B cell (primary cell): ENCODE data around the gene PRLR. TPM values are rescaled to one million over a fixed set of nuclear protein-coding genes. Genes with fewer than 3 reads are reported as not detected.
"Not testable (repeated sequence)": the region's sequence is repeated elsewhere in the genome, so short reads cannot be mapped to it uniquely, and the experiment has no call there.

ENCODE experiments used
- ATAC-seq: fragments of 200-7000 bp; cut with Tn5 transposase; one replicate; pipeline ENCODE4 v1.10.0; 2021; ENCODE audit warnings: low read depth, mild to moderate bottlenecking, moderate number of reproducible peaks, moderate library complexity
- CTCF ChIA-PET: fragments of 350-600 bp; sonication (Branson Sonifier 250); formaldehyde crosslinking; loops from one replicate; lab custom pipeline; 2021; ENCODE audit warnings: antibody characterized with exemption, inconsistent platforms; lab: Charles Lee
- POLR2A ChIA-PET: fragments of 350-600 bp; sonication (Branson Sonifier 250); formaldehyde crosslinking; loops from one replicate; lab custom pipeline; 2021; ENCODE audit warnings: antibody characterized with exemption; lab: Charles Lee
- DNase-seq: peaks from one replicate; pipeline ENCODE4 v3.0.0; 2013
- H2AFZ ChIP-seq: 2 replicates; pipeline ENCODE4 v1.6.1; 2012; ENCODE audit warnings: mild to moderate bottlenecking, low read depth, low read length; ENCODE audit not compliant: insufficient read depth, poor library complexity, severe bottlenecking
- H3K27ac ChIP-seq, 2 donors: 1 replicate in 1 of 2; 2 replicates in 1 of 2; pipeline ENCODE4 v1.5.1; 2012 to 2013; ENCODE audit warnings: low read length in 2 of 2, mild to moderate bottlenecking in 2 of 2, moderate library complexity in 1 of 2
- H3K27me3 ChIP-seq, 4 experiments: fragments of 200-600 bp in 1 of 4; sonication (generic) in 1 of 4; replicated peaks in 1 of 4; 1 replicate in 2 of 4; 2 replicates in 2 of 4; pipeline versions ENCODE4 v1.6.1 to v1.7.0; 2013 to 2016; ENCODE audit warnings: low read length in 3 of 4, mild to moderate bottlenecking in 2 of 4, mixed read lengths in 1 of 4, moderate library complexity in 1 of 4; ENCODE audit not compliant: insufficient read depth in 4 of 4, control insufficient read depth in 3 of 4; ENCODE audit errors: control extremely low read depth in 1 of 4
- H3K36me3 ChIP-seq, 2 experiments: replicated peaks in 1 of 2; 1 replicate in 1 of 2; 2 replicates in 1 of 2; pipeline versions ENCODE4 v1.6.1 to v1.7.1; 2013; ENCODE audit warnings: low read length in 1 of 2; ENCODE audit not compliant: insufficient read depth in 2 of 2, control insufficient read depth in 1 of 2; ENCODE audit errors: control extremely low read depth in 1 of 2, extremely low read depth in 1 of 2
- H3K4me1 ChIP-seq, 2 donors: fragments of 200-600 bp in 1 of 2; sonication (generic) in 1 of 2; 1 replicate in 1 of 2; 2 replicates in 1 of 2; pipeline versions ENCODE4 v1.5.1 to v1.6.1; 2013 to 2017; ENCODE audit warnings: low read length in 2 of 2; ENCODE audit not compliant: control insufficient read depth in 2 of 2, insufficient read depth in 2 of 2
- H3K4me2 ChIP-seq: replicated peaks from 2 replicates; pipeline ENCODE3; 2012; ENCODE audit warnings: mild to moderate bottlenecking, low read depth, low read length; ENCODE audit not compliant: poor library complexity, severe bottlenecking
- H3K4me3 ChIP-seq, 5 experiments: fragments of 200-600 bp in 1 of 5; sonication (generic) in 1 of 5; 1 replicate in 3 of 5; 2 replicates in 2 of 5; pipeline versions ENCODE4 v1.5.1 to v1.7.0; 2011 to 2016; ENCODE audit warnings: low read length in 4 of 5, mild to moderate bottlenecking in 4 of 5, low read depth in 2 of 5, control low read depth in 1 of 5, moderate library complexity in 1 of 5; ENCODE audit not compliant: insufficient read depth in 1 of 5; ENCODE audit errors: control extremely low read depth in 1 of 5, extremely low read depth in 1 of 5
- H3K79me2 ChIP-seq: fragments of 200-600 bp; sonication (generic); one replicate; pipeline ENCODE4 v1.6.0; 2016; ENCODE audit warnings: low read length; ENCODE audit not compliant: control insufficient read depth, insufficient read depth
- H3K9ac ChIP-seq: fragments of 200-600 bp; sonication (generic); 2 replicates; pipeline ENCODE4 v1.6.1; 2017; ENCODE audit warnings: mild to moderate bottlenecking, low read length, moderate library complexity
- H3K9me3 ChIP-seq, 3 donors: one replicate each; pipeline versions ENCODE4 v1.6.1 to v1.7.1; 2013; ENCODE audit warnings: low read length in 2 of 3; ENCODE audit not compliant: control insufficient read depth in 2 of 3, insufficient read depth in 1 of 3; ENCODE audit errors: control extremely low read depth in 1 of 3
- H4K20me1 ChIP-seq: 2 replicates; pipeline ENCODE4 v1.6.0; 2012; ENCODE audit warnings: mild to moderate bottlenecking, low read length; ENCODE audit not compliant: insufficient read depth, control insufficient read depth, poor library complexity, severe bottlenecking
- H3K27ac Mint-ChIP-seq: one replicate; pipeline ENCODE4 v1.8.0; 2021; ENCODE audit warnings: mixed read lengths
- H3K27me3 Mint-ChIP-seq: one replicate; pipeline ENCODE4 v1.8.0; 2021; ENCODE audit warnings: mixed read lengths
- H3K4me1 Mint-ChIP-seq: one replicate; pipeline ENCODE4 v1.8.0; 2021; ENCODE audit warnings: mixed read lengths
- H3K4me3 Mint-ChIP-seq: one replicate; pipeline ENCODE4 v1.8.0; 2021; ENCODE audit warnings: mixed read lengths
- H3K9me3 Mint-ChIP-seq: one replicate; pipeline ENCODE4 v1.8.0; 2022; ENCODE audit warnings: mixed read lengths; ENCODE audit not compliant: insufficient read depth
- EZH2 ChIP-seq: IDR thresholded peaks from 2 replicates; pipeline ENCODE4 v1.6.1; 2012; ENCODE audit warnings: borderline replicate concordance, low read depth, mild to moderate bottlenecking, moderate library complexity, low read length; ENCODE audit not compliant: insufficient read depth, poor library complexity, severe bottlenecking
- WGBS: methylation state at CpG from one replicate; pipeline ENCODE4 v1.1.5; 2013; ENCODE audit warnings: missing lambda C conversion rate; ENCODE audit not compliant: insufficient coverage; 5-methylcytosine and 5-hydroxymethylcytosine counted together
- intact Hi-C: fragments of 100-400 bp; cut with micrococcal nuclease; formaldehyde crosslinking; loops from one replicate; pipeline ENCODE4 v1.10.0; 2022
- polyA plus RNA-seq: library from polyadenylated mRNA; depleted of rRNA; stranded (reverse); fragments of >200 nt; gene quantifications from 2 replicates; pipeline ENCODE4 v1.2.3, GENCODE V29; 2012
- total RNA-seq, 2 donors: library from RNA; stranded (reverse); fragments of 120-200 nt in 1 of 2; gene quantifications; 1 replicate in 1 of 2; 2 replicates in 1 of 2; pipeline versions ENCODE4 v1.2.3 to v1.2.4, GENCODE V29; 2013 to 2022
- TF ChIP-seq, protein P1 (sequence below): fragments of 200-600 bp; IDR thresholded peaks from one replicate; pipeline ENCODE4 v1.8.0; 2022; ENCODE audit warnings: antibody characterized with exemption, mild to moderate bottlenecking

PRLR gene
- total and polyA plus RNA-seq, 2 donors (not counting 1 experiment from before 2014, with no cell fraction given): 0.39 TPM; not detected in 1

DNA sequence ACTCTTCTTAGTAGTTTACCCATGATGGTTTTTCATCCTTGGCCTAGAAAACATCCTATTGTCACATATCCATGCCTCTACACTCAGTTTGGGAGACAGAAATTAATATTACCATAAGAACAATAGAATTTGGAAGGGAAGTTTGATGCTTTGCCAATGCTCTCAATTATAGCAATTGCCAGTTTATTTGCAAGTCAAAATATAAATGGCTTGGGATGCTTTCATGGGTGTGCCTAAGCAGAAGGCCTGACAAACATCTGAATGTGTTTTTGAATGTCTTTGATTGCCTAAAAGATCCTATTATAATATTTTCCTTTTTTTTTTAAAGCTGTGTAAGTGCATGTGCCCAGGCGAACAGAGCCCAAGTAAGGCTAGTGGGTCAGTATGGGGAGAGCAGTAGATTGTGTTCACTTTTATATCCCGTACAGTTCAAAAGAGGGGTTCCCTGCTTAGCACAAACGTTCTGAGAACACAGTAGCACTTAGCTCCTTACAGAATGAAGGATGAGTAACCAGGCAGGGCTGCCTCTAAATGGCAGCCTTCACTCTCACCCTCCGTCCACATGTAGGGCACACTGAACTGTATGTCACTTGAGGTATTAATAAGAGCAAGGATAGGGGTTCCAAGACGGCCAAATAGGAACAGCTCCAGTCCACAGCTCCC, 126.5 kb downstream of the PRLR start:
- TF ChIP-seq, protein P1, sequence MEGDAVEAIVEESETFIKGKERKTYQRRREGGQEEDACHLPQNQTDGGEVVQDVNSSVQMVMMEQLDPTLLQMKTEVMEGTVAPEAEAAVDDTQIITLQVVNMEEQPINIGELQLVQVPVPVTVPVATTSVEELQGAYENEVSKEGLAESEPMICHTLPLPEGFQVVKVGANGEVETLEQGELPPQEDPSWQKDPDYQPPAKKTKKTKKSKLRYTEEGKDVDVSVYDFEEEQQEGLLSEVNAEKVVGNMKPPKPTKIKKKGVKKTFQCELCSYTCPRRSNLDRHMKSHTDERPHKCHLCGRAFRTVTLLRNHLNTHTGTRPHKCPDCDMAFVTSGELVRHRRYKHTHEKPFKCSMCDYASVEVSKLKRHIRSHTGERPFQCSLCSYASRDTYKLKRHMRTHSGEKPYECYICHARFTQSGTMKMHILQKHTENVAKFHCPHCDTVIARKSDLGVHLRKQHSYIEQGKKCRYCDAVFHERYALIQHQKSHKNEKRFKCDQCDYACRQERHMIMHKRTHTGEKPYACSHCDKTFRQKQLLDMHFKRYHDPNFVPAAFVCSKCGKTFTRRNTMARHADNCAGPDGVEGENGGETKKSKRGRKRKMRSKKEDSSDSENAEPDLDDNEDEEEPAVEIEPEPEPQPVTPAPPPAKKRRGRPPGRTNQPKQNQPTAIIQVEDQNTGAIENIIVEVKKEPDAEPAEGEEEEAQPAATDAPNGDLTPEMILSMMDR: no peak
- no peak for TF ChIP-seq EZH2
- Mint-ChIP-seq H3K27ac (no peak overlapping the region), H3K27me3 (peaks cover 25% of the 10 kb centered on the region), H3K9me3 (no peaks in the 10 kb centered on the region), H3K4me3 (no peak overlapping the region), H3K4me1 (no peaks in the 10 kb centered on the region)
- ChIA-PET CTCF (no interaction called here), POLR2A (no interaction called here)
- Histone ChIP-seq H3K9ac (no peak overlapping the region), H3K4me1 (no peaks in the 10 kb centered on the region), H3K27ac (no peak overlapping the region), H4K20me1 (no peaks in the 10 kb centered on the region), H3K9me3 (no peaks in the 10 kb centered on the region), H2AFZ (no peak overlapping the region), H3K4me3 (no peak overlapping the region), H3K4me2 (no peak overlapping the region), H3K79me2 (no peaks in the 10 kb centered on the region), H3K27me3 (no peaks in the 10 kb centered on the region), H3K36me3 (no peaks in the 10 kb centered on the region)
- WGBS: 87% methylated on average over 4 of the region's 5 CpGs
- intact Hi-C loops: no loop called here
- DNase-seq (no peak), ATAC-seq (no peak)

DNA sequence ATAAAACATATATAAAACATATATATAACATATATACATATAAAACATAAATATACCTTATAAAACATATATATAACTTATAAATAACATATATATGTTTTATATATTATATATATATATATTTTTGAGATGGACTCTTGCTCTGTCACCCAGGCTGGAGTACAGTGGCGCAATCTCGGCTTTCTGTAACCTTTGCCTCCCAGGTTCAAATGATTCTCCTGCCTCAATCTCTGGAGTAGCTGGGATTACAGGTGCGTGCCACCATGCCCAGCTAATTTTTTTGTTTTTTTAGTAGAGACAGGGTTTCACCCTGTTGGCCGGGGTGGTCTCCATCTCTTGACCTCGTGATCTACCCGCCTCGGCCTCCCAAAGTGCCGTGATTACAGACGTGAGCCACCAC, 128.6 kb downstream of the PRLR start:
- intact Hi-C loops, ATAC-seq, H3K9me3 Mint-ChIP-seq: not testable (repeated sequence)

More for the DNA sequence above, 128.6 kb downstream of the PRLR start:
- H3K27ac Mint-ChIP-seq, H3K27ac ChIP-seq, H3K4me1 ChIP-seq, POLR2A ChIA-PET, DNase-seq, H3K79me2 ChIP-seq, H3K27me3 ChIP-seq, H3K36me3 ChIP-seq, H4K20me1 ChIP-seq, H3K4me3 Mint-ChIP-seq, H2AFZ ChIP-seq, H3K9me3 ChIP-seq, H3K4me3 ChIP-seq, H3K4me2 ChIP-seq, H3K4me1 Mint-ChIP-seq, H3K9ac ChIP-seq, CTCF ChIA-PET: not testable (repeated sequence)
- 95% methylated on average over 6 of the region's 9 CpGs for WGBS
- H3K27me3 Mint-ChIP-seq: peaks cover 30% of the 10 kb centered on the region
